GM19468 (cell line): Measurements from ENCODE around the gene GAB1.

ENCODE experiments used
- ATAC-seq: cut with Tn5 transposase; IDR thresholded peaks from one replicate; pipeline ENCODE4 v1.9.1; 2021; ENCODE audit warnings: mild to moderate bottlenecking, moderate library complexity, moderate number of reproducible peaks; ENCODE audit not compliant: unreplicated experiment; ENCODE audit errors: extremely low read depth

The GAB1 gene

DNA sequence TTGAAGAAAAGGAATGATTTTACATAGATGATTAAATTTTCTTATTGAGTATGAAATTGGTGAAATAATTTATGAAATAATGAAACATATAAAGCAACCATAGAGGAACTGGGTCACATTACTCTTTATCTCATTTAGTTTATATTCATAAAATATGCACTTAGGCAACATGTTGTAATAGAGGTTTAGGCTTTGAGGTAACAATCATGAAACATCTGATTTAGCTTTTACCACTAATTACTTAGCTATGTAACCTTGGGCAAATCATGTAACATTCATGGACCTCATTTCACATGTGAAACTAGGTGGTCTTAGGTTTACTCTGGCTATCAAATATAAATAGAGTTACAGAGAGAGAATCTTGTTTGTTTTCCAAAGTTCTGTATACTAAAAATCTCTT lies 122.3 kb downstream of the GAB1 start:
- ATAC-seq: no peak

DNA sequence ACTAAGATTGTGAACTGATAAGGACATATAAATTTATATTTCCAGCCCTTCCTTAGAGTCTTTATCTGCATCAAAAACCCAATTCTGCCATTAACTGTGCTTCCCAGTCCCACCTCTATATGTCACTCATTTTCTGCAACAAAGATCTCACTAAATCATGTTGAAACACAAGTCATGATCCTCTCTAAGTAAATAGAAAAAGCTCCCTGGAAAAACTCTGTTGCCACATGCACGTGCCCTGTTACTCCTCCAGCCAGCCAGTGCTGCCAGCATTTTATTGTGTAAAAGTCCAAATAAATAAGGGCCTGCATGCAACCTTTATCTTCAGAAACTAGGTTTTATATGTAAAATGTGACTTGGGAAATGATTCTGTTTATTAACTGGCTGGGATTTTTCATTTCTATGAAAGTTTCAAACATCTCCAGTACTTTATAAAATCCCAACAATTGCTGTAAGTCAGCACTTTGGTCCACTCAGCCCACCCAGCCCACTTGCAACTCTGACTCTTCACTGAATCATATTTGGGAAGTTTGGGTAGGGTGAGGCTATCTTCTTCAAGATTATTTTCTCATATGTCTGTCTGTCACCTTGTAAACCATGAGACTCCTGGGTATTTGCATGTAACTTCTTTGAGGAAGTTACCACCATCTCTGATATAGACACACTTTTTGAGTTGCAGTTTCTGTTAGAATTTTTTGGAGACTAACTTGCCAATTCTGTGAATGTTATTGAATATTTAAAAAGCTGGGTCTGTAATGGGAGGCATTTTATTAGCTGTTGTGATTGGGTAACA lies 136.9 kb downstream of the GAB1 start:
- peak; percentile 69 for ATAC-seq

DNA sequence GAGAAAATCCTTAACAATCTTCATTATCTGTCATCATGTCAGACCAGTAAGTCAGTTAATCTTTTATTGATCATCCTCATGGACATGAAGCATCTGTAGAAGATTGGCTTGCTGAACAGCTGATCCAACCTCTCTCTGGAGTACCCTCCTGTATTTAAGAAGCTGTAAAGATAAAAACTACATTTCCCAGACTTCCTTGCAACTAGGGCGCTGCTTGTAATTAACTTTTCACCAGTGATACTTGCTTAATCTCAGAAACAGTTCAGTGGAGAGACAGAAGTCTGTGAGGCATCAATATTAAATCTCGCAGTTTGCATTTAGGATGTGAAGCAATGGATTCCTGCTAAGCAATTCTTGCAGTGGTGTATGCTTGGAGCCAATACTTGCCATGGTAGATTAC lies 140.8 kb downstream of the GAB1 start:
- ATAC-seq: no peak

DNA sequence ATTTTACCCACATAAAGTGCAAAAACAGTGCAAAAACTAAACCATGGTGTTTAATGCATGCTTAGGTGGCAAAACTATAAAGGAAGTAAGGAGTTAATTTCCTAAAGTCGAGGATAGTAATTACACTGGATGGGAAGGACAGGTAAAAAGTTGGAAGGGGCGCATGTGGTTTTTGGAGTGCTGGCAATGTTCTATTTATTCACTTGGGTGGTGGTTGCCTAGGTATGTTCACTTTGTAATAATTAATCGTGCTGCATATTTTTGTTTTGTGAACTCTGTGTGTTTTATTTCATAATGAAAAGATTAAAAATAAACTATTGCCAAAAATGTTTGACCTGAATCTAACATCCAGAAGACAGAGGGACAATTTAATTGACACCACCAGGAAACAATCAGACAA lies 144.7 kb downstream of the GAB1 start:
- no peak for ATAC-seq

DNA sequence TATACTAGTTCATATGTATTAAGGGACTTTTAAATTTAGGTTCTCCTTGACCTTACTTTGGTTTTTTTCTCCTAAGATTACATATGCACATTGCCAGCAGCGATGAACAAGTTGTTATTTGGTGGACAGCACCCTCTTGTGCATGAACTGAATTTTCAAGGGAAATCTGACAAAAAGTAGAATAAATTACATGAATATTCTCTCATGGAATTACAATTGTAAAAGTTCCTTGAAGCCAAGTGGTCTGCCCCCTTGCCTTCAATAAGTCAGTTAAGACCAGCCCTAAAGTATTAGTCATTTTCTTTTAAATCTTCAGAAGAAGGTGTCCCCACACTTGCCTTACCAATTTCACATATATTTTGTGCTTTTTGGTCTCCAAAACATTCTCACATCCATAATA lies 146.2 kb downstream of the GAB1 start:
- no peak for ATAC-seq

DNA sequence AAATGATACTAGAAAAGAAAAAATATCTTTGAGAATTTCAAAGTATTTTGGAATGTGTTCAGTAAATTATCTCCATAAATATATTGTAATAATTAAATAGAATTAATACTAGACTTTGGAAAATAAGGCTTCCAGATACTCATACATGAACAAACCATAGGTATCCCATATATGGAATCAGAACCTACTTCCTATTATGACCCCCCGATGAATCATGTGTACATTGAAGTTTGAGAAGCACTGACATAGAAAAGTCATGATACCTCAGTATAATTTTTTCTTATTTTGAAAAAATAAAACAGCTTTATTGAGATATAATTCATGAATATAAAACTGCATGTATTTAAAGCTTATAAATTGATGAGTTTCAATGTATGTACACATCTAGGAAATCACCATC lies 149.6 kb downstream of the GAB1 start:
- ATAC-seq: no peak

DNA sequence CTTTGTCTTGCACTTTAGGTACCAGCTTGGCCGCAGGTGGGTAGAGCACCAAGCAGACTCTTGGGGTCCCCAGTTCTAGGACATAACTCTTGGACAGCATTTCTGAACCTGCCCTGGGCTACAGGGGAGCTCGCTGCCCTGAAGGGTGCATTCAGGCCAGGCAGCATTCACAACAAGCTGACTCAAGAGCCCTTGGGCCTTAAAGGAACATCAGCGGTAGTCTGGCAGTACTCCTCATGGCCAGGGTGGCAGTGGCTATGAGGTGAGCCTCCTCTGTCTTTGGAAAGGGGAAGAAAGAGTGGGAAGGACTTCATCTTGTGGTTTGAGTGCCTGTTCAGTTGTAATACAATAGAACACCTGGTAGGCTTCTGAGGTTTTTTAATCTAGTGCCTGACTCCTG lies 152.0 kb downstream of the GAB1 start:
- no peak for ATAC-seq

DNA sequence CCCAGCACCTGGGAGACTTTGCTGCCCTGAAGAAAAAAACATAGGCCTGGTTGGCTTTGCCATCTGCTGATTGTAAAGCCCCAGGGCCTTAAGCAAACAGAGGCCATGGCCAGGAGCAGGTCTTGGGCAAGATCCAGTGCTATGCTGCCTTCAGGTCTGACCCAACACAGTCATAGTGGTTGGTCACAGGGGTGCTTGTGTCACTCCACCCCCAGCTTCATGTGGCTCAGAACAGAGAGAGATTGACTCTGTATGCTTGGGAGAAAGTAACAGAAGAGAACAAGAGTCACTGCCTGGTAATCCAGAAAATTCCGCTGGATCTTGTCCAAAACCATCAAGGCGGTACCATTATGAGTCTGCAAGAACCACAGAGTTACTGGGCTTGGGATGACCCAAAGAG lies 152.4 kb downstream of the GAB1 start:
- ATAC-seq: no peak

DNA sequence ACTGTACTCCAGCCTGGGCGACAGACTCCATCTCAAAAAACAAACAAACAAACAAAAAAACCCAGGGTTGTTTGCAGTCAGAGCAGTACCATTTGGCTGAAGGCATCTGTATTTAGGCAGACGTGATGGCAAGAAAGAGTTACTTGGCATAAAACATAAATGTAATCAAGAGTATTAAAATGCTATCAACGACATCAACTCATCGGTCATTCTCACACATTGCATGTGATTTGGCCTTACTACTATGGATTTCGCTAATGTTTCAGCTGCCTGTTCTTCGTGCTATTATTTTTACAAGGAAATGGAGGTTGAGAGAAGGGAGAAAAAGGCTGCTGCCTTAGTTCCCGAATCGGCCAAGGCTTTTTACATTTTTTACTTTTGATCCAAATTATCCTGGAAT lies 161.3 kb downstream of the GAB1 start:
- ATAC-seq: no peak

DNA sequence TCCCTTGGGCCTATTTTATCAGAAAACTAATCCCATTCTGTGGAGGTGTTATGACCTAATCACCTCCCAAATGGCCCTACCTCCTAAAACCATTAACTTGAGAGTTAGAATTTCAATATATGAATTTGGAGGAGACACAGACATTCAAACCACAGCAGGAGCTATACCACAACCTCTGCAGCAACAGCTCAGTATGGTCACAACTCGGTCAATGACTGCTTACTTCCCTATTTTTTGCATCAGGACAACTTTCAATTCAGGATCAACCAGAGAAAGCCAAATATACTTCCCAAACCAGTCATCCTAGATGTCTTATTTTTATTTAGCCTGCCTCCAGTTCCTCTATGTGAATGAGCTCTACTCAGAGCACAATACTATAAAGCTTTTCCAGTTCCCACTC lies 165.6 kb downstream of the GAB1 start:
- ATAC-seq: no peak

DNA sequence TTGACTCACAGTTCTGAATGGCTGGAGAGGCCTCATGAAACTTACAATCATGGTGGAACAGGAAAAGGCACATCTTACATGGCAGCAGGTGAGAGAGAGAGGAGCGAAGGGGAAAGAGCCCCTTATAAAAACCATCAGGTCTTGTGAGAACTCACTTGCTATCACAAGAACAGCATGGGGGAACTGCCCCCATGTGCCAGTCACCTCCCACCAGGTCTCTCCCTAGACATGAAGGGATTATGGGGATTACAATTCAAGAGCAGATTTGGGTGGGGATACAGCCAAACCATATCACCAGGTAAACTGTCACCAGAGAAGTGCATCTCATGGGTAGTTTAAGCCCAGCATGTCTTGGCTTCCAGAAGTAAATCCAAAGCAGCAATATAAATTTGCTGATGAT lies 169.4 kb downstream of the GAB1 start:
- ATAC-seq: no peak

DNA sequence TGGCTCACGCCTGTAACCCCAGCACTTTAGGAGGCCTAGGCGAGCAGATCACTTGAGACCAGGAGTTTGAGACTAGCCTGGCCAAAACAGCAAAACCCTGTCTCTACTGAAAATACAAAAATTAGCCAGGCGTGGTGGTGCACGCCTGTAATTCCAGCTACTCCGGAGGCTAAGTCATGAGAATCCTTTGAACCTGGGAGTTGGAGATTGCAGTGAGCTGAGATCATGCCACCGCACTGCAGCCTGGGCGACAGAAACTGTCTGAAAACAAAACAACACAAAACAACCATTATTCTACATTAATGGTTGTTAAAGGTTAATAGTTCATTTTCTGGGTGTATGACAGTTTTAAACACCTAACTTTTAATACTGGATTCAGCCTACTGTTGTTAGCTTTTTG lies 175.2 kb downstream of the GAB1 start:
- ATAC-seq: no peak

DNA sequence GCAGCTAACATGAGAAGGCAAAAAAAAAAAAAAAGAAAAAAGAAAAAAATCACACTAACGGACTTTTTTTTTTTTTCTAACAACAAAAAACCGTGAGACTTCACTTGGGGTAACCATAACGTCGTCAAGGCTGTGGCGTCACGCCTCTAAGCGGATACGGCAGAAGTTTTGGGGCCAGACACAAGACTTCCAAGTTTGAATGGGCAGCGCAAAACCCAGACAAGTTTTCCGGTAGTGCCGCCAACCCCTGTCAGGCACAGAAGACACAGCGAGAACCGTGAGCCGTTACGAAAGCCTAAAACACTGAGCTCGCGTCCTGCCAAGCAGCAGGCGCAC lies 176.3 kb downstream of the GAB1 start:
- ATAC-seq: peak; percentile 22

DNA sequence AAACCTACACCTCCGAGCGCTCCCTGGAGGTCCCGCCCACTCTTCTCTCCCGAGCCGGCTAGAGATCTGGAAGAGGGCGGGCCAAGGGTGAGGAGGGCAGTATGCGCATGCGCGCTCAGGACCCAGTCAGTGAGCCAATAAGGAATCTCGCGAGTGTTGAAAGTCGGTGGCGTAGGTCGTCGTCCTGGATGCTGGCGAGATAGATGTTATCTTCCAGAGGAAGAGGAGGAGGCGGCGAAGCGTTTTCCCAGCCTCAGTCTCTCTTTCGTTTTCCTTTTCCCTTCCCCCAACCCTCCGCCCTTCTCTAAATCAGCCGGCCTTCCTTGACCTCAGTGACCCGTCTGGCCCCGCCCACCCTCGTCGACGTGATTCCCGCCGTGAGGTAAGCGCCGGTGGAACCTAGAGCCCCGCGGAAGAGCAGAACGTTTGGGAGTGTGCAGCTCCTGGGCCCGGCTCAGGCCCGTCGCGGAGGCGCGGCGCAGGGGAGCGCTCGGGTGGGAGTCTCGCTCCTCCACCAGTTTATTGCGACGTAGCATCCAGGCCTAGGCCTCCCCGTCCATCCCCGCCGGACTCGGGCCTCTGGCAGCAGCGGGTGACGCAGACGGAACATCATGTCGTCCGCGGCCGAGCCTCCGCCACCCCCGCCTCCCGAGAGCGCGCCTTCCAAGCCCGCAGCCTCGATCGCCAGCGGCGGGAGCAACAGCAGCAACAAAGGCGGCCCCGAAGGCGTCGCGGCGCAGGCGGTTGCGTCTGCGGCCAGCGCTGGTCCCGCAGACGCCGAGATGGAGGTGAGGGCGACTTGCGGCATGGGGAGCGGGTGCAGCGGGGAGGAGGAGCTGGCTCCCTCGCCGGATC lies 176.9 kb downstream of the GAB1 start, which contains the start of gene SMARCA5:
Gene SMARCA5 (plus strand): TSS at position 389 of the 855 bp plus-strand sequence. CDS start 223 bp downstream, at position 612.
- ATAC-seq: peak; percentile 83

DNA sequence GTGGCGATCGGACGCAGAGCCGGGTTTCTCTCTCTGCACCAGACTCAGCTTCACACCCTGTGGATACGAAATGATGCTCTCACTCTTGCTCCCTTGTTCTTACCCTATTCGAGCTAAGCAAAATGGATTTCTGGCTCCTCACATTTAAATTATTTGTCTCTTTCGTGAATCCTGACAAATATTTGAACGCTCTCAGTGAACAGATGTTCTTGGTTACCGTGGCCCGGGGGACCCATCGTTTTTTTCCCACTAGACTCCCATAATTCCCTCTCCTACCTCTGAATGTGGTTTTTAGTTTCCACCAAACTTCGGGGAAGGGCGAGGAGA lies 177.5 kb downstream of the GAB1 start:
- ATAC-seq: no peak

DNA sequence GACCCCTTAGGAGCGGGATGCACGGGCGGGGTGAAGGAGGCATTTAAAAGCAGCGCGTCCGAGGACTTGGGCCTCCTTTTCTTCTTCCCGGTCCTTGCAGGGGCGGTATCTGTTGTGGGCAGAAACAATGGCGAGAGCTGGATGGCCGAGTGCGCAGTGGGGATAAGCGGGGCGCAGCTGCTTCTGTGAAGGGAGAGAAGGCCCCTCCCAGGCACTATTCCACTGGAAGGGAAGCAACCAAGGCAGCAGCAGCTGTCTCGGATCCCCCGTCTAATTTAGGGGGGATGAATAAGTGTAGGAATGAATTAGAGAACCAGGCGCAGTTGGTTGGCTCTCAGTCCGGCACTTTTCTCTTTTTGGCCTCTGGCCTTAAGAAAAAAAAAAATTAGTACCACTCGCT lies 177.8 kb downstream of the GAB1 start:
- no peak for ATAC-seq

DNA sequence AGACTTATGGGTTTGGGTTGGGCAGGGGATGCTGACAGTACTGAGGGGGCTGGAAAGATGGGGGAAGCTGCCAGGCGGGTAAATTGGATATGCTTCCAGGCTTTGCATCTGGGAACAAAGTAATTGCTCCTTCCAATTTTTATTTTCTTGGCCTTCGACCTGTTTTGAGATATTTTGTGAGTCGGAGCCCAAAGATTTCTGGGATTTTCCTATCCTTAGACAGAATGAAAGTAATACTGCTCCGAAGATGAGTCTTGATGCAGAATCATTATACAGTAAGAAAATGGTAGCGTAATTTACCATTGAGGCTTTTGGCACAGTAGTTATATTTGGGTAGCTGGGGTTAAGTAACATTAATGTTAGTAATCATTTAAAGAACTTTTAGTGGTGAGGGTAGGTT lies 178.2 kb downstream of the GAB1 start:
- no peak for ATAC-seq

DNA sequence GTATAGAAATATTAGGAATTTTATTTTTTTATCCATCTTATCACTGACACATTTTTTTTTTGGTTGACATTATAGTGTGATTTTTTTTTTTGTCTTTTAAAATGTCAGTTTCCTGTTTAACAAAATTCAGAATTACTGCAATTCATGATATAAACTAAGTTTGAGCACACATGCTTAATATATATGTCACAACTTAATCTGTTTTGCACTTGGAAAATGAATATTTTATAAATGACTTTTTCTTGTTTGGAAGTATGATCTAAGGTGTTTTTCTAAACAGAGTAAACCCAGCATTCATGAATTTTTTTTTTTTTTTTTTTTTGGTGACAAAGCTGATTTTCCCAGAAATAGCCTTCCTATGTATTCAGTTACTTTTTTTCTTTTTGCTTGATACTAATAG lies 179.2 kb downstream of the GAB1 start:
- no peak for ATAC-seq

DNA sequence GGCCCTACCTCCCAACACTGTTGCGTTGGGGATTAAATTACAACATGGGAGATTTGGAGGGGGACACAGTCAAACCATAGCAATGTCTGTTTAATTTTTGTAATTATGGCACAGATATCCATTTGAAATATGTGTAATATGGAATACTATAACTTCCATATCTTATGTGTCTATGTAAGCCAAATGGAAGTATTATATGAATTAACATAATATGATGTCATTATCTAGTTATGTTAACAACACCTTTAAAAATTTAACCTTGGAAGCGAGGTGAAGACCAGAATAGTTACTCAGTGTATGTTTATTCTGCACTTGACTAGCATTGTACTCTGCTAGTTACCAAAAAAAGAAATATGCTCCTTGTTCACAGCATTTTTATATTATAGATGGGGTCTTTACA lies 181.1 kb downstream of the GAB1 start:
- no peak for ATAC-seq
